K562 (cell line): ENCODE measurements around the gene DNAI1. TPM values are rescaled to one million over a fixed set of nuclear protein-coding genes. Genes with fewer than 3 reads are reported as not detected.

ENCODE experiments used
- ATAC-seq: fragments of 200-7000 bp; cut with Tn5 transposase; 3 replicates; pipeline ENCODE4 v1.9.1; 2020; ENCODE audit warnings: moderate library complexity
- BruUV-seq: library from RNA; stranded (reverse); fragments of 400-500 nt; replicated peaks from 2 replicates; lab custom pipeline; 2021; lab: Mats Ljungman, UMichigan
- CTCF ChIA-PET: fragments of 300-600 bp; formaldehyde crosslinking; extraction: SDS; loops from one replicate; lab custom pipeline; 2021; ENCODE audit warnings: low intra/inter-chr PET ratio; lab: Yijun Ruan, JAX
- POLR2A ChIA-PET: fragments of 300-600, 350-650 bp; sonication (Branson Sonifier 250); formaldehyde crosslinking; extraction: SDS; loops from one replicate; lab custom pipeline; 2021; ENCODE audit warnings: antibody characterized with exemption, inconsistent platforms; lab: Yijun Ruan, JAX
- DNase-seq, 4 experiments: peaks; one replicate each; pipeline versions ENCODE4 v3.0.0 to v3.0.0-alpha.2; 2011 to 2018; ENCODE audit warnings: low spot score in 3 of 4, mixed read lengths in 3 of 4; ENCODE audit errors: extremely low read depth in 1 of 4
- FAIRE-seq: peaks from 2 replicates; lab custom pipeline; 2011; peaks lifted over from hg19 to GRCh38; lab: Jason Lieb, UNC
- H2AFZ ChIP-seq: 2 replicates; pipeline ENCODE4 v1.6.0; 2011; ENCODE audit warnings: low read depth, low read length, control low read depth, inconsistent platforms
- H3K27ac ChIP-seq: fragments of 200-600 bp; 3 replicates; pipeline ENCODE4 v1.8.0; 2011; ENCODE audit warnings: low read depth, mild to moderate bottlenecking, control low read depth, inconsistent platforms, low read length, moderate library complexity, mixed read lengths; ENCODE audit errors: extremely low read depth
- H3K27me3 ChIP-seq, 2 experiments: fragments of 300-600 bp in 1 of 2; 2 replicates in 1 of 2; 3 replicates in 1 of 2; pipeline versions ENCODE4 v1.6.0 to v1.8.0; 2011; ENCODE audit warnings: inconsistent platforms in 2 of 2, low read length in 2 of 2, mild to moderate bottlenecking in 1 of 2, mixed read lengths in 1 of 2, moderate library complexity in 1 of 2; ENCODE audit not compliant: control insufficient read depth in 2 of 2, insufficient read depth in 2 of 2
- H3K36me3 ChIP-seq: fragments of 300-600 bp; 3 replicates; pipeline ENCODE4 v1.8.0; 2011; ENCODE audit warnings: mild to moderate bottlenecking, low read length, inconsistent platforms; ENCODE audit not compliant: control insufficient read depth, insufficient read depth
- H3K4me1 ChIP-seq, 2 experiments: fragments of 200-600 bp in 1 of 2; replicated peaks in 1 of 2; 2 replicates in 1 of 2; 3 replicates in 1 of 2; pipeline versions ENCODE4 v1.5.1 to v1.8.0; 2011; ENCODE audit warnings: inconsistent platforms in 2 of 2, low read length in 2 of 2, mild to moderate bottlenecking in 1 of 2, mixed read lengths in 1 of 2, moderate library complexity in 1 of 2; ENCODE audit not compliant: control insufficient read depth in 2 of 2, insufficient read depth in 2 of 2
- H3K4me2 ChIP-seq: 2 replicates; pipeline ENCODE4 v1.6.1; 2011; ENCODE audit warnings: low read length, control low read depth, inconsistent platforms, mixed read lengths; ENCODE audit not compliant: insufficient read depth
- H3K4me3 ChIP-seq: fragments of 200-600 bp; sonication (generic), shearing (Covaris generic); 2 replicates; pipeline ENCODE4 v1.5.1; 2016; ENCODE audit warnings: control low read depth, inconsistent platforms
- H3K79me2 ChIP-seq: fragments of 200-600 bp; 3 replicates; pipeline ENCODE4 v1.8.0; 2011; ENCODE audit warnings: low read length, inconsistent platforms; ENCODE audit not compliant: control insufficient read depth, insufficient read depth
- H3K9ac ChIP-seq, 2 experiments: 2 replicates each; pipeline versions ENCODE4 v1.6.0 to v1.6.1; 2011; ENCODE audit warnings: low read depth in 2 of 2, low read length in 2 of 2, control low read depth in 1 of 2, inconsistent platforms in 1 of 2, mild to moderate bottlenecking in 1 of 2, mixed read lengths in 1 of 2; ENCODE audit not compliant: insufficient read depth in 1 of 2
- H3K9me1 ChIP-seq: one replicate; pipeline ENCODE4 v1.6.0; 2011; ENCODE audit warnings: inconsistent platforms, mild to moderate bottlenecking, low read length, moderate library complexity; ENCODE audit not compliant: control insufficient read depth, insufficient read depth
- H3K9me3 ChIP-seq: replicated peaks from 2 replicates; pipeline ENCODE4 v1.5.1; 2011; ENCODE audit warnings: low read depth, low read length, inconsistent platforms; ENCODE audit not compliant: control insufficient read depth, insufficient read depth
- H4K20me1 ChIP-seq: replicated peaks from 2 replicates; pipeline ENCODE4 v1.6.1; 2011; ENCODE audit warnings: low read length, inconsistent platforms, mixed read lengths; ENCODE audit not compliant: control insufficient read depth, insufficient read depth
- ARID1B ChIP-seq: fragments of 450-650 bp; IDR thresholded peaks from 2 replicates; pipeline ENCODE4 v1.6.1; 2016; ENCODE audit warnings: antibody characterized with exemption, mild to moderate bottlenecking, inconsistent platforms
- CAMTA2 ChIP-seq: fragments of 250-450 bp; sonication (Bioruptor Pico); conservative IDR thresholded peaks from 2 replicates; pipeline ENCODE4 v1.5.1; 2022
- HIVEP1 ChIP-seq: fragments of 250-450 bp; sonication (Bioruptor Pico); IDR thresholded peaks from 2 replicates; pipeline ENCODE4 v1.4.0; 2020; ENCODE audit warnings: mild to moderate bottlenecking
- HMG20B ChIP-seq: fragments of 250-450 bp; sonication (Bioruptor Pico); IDR thresholded peaks from 2 replicates; pipeline ENCODE4 v1.5.0; 2021; ENCODE audit warnings: mild to moderate bottlenecking
- KLF1 ChIP-seq: fragments of 450-650 bp; IDR thresholded peaks from 2 replicates; pipeline ENCODE4 v1.6.1; 2016; ENCODE audit warnings: missing genetic modification characterization, missing compliant biosample characterization
- LARP7 ChIP-seq: fragments of 450-650 bp; IDR thresholded peaks from 2 replicates; pipeline ENCODE4 v1.6.1; 2016
- NFYB ChIP-seq: IDR thresholded peaks from 2 replicates; pipeline ENCODE4 v1.6.1; 2011; ENCODE audit warnings: mild to moderate bottlenecking, moderate library complexity; ENCODE audit not compliant: insufficient read length; ENCODE audit errors: extremely low read depth
- SNIP1 ChIP-seq: fragments of 450-650 bp; IDR thresholded peaks from 2 replicates; pipeline ENCODE4 v1.7.1; 2017; ENCODE audit warnings: low read depth, mild to moderate bottlenecking
- TAF7 ChIP-seq: fragments of 450-650 bp; IDR thresholded peaks from 2 replicates; pipeline ENCODE4 v1.6.1; 2016; ENCODE audit warnings: missing genetic modification characterization, missing compliant biosample characterization
- YY1 ChIP-seq, 3 experiments: IDR thresholded peaks; 2 replicates each; pipeline ENCODE4 v1.6.1; 2011; ENCODE audit warnings: low read length in 2 of 3, mild to moderate bottlenecking in 2 of 3, moderate library complexity in 2 of 3, borderline replicate concordance in 1 of 3, control low read depth in 1 of 3, low read depth in 1 of 3; ENCODE audit not compliant: insufficient read depth in 3 of 3, insufficient replicate concordance in 2 of 3, control insufficient read depth in 1 of 3, insufficient read length in 1 of 3; ENCODE audit errors: extremely low read depth in 1 of 3
- ZSCAN32 ChIP-seq: fragments of 450-650 bp; formaldehyde crosslinking; IDR thresholded peaks from 2 replicates; pipeline ENCODE4 v1.4.0; 2020; ENCODE audit warnings: mild to moderate bottlenecking, moderate library complexity
- WGBS: fragments of 100-300 bp; shearing (Covaris generic); methylation state at CpG from one replicate; pipeline ENCODE4 v1.1.6; 2016; ENCODE audit warnings: low coverage, mixed read lengths; ENCODE audit not compliant: insufficient coverage; ENCODE audit errors: missing lambda C conversion rate; 5-methylcytosine and 5-hydroxymethylcytosine counted together
- in situ Hi-C: fragments of 300-500 bp; cut with MboI; formaldehyde crosslinking; loops from 4 replicates; pipeline ENCODE4 v1.15.0; 2018; ENCODE audit warnings: inconsistent platforms, mixed read lengths
- intact Hi-C: fragments of 100-400 bp; cut with micrococcal nuclease; formaldehyde crosslinking; loops from 2 replicates; pipeline ENCODE4 v1.14.2; 2022
- polyA plus RNA-seq, 8 experiments: library from polyadenylated mRNA; depleted of rRNA in 4 of 8; stranded (reverse) in 5 of 8; unstranded in 3 of 8; fragments of >200 nt; fragmentation: Nextera tagmentation in 2 of 8; fragmentation: Illumina TruSeq in 1 of 8; extraction: Ambion mirVana in 2 of 8; extraction: Trizol in 1 of 8; gene quantifications; 2 replicates each; pipeline versions ENCODE4 v1.2.1 to v1.2.3, GENCODE V29; 2011 to 2014; ENCODE audit warnings: inconsistent platforms in 1 of 8, missing spikeins in 1 of 8
- total RNA-seq, 7 experiments: library from RNA; depleted of rRNA in 6 of 7; stranded (reverse); fragments of >200 nt in 6 of 7; fragmentation: Illumina TruSeq in 2 of 7; extraction: Trizol in 2 of 7; gene quantifications; 2 replicates each; pipeline versions ENCODE4 v1.2.1 to v1.2.3, GENCODE V29; 2011 to 2021; ENCODE audit warnings: low replicate concordance in 1 of 7

DNAI1 gene
- total and polyA plus RNA-seq, 9 of the 15 experiments (the other 6 are each of a cell fraction or from before 2014, with no cell fraction given) = 0.01 to 0.17 (median 0.04) TPM; not detected in 6

DNA sequence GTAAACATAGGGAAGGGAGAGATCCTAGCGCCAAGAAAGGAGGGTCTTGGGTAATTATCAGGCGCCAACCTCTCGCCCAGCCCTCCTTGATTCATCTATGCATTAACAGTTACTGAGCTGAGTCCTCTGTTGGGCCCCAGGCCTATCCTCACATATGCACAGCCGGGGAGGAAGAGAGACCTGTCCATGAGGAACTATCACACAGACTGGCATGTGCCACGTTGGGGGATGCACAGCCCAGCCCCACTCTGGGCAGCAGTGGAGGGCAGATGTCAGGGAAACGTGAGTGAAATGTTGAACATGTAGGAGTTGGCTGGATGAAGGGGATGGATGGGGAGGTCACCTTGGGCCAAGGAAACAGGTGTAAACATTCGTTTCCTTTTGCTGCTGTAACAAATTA lies 82.9 kb downstream of the DNAI1 start:
- H3K27me3 ChIP-seq = peaks cover 0 to 22% of the 10 kb centered on the region in 2 experiments; a peak in 2 of 5 replicates
- no peaks in the 10 kb centered on the region for H3K9me3 ChIP-seq
- CTCF ChIA-PET = no interaction called here
- no peak for TF ChIP-seq NFYB
- no peak for TF ChIP-seq CAMTA2
- no peak for TF ChIP-seq ARID1B
- TF ChIP-seq HIVEP1 (CRISPR knock-in tag) = no peak
- TF ChIP-seq YY1 (IDR thresholded peaks at IDR 0.05; ENCODE audit: borderline replicate concordance in 1 of 3, control insufficient read depth in 1 of 3, extremely low read depth in 1 of 3, insufficient read depth in 3 of 3, insufficient read length in 1 of 3, insufficient replicate concordance in 2 of 3, low read depth in 1 of 3, low read length in 2 of 3) = no peak
- TF ChIP-seq ZSCAN32 = no peak
- no peak for TF ChIP-seq KLF1
- TF ChIP-seq SNIP1 = no peak
- no peak for TF ChIP-seq LARP7
- no peak for TF ChIP-seq TAF7 (tag)
- no peak for TF ChIP-seq HMG20B (CRISPR knock-in tag)
- no peaks in the 10 kb centered on the region for H3K9me1 ChIP-seq
- no TSS peak for BruUV-seq
- no peak overlapping the region for H2AFZ ChIP-seq
- in situ Hi-C loops (no loop called here), intact Hi-C loops (no loop called here)
- POLR2A ChIA-PET = no interaction called here
- DNase-seq (no peak), FAIRE-seq (no peak), ATAC-seq (no peak)
- no peak overlapping the region for H3K4me2 ChIP-seq
- H3K9ac ChIP-seq = no peak overlapping the region
- no peak overlapping the region for H3K4me3 ChIP-seq
- H3K79me2 ChIP-seq = no peaks in the 10 kb centered on the region
- H4K20me1 ChIP-seq = no peaks in the 10 kb centered on the region
- H3K27ac ChIP-seq = no peak overlapping the region
- no peaks in the 10 kb centered on the region for H3K4me1 ChIP-seq
- H3K36me3 ChIP-seq = no peaks in the 10 kb centered on the region
- WGBS = 0% methylated on average over 6 of the region's 7 CpGs
